Measurements from ENCODE around the gene DRAXIN. TPM values are rescaled to one million over a fixed set of nuclear protein-coding genes. Genes with fewer than 3 reads are reported as not detected.

Gene DRAXIN
- total RNA-seq, 4 donors from 2014 or later = under 0.01 to 0.06 TPM; not detected in 2

- no peaks in the 10 kb centered on the region for H3K36me3 ChIP-seq
- H3K27me3 ChIP-seq = peaks cover 5 to 81% (median 30%) of the 10 kb centered on the region in 4 donors
- H3K4me1 ChIP-seq = peaks cover 8 to 33% (median 31%) of the 10 kb centered on the region in 4 donors
- no peaks in the 10 kb centered on the region for H3K9me3 ChIP-seq
- DNase-seq (ENCODE audit: extremely low spot score) = no peak
- H3K4me3 ChIP-seq = no peak overlapping the region
- TF ChIP-seq POLR2A (IDR thresholded peaks at IDR 0.05; ENCODE audit: low read depth) (no peak), EP300 (IDR thresholded peaks at IDR 0.05) (no peak), POLR2AphosphoS5 (IDR thresholded peaks at IDR 0.05) (no peak), CTCF (IDR thresholded peaks at IDR 0.05) (no peak)
- no peak overlapping the region for H3K27ac ChIP-seq (replicated peaks in 1 of 4)
- 95% methylated on average over 4 of the region's 4 CpGs for WGBS
- intact Hi-C loops (cut with DNase I) = no loop called here
Observed at GRCh38 chr1:11688506-11688905, 3.0 kb upstream of the DRAXIN start.

- H3K27me3 ChIP-seq = peaks cover 5 to 88% (median 30%) of the 10 kb centered on the region in 4 donors
Observed at GRCh38 chr1:11690397-11691301, 861 bp upstream of the DRAXIN start.

GRCh38 chr1:11691928-11692711 is 610 bp downstream of the DRAXIN start:
- H3K27me3 ChIP-seq = peaks cover 5 to 96% (median 30%) of the 10 kb centered on the region in 4 donors
- intact Hi-C loops (cut with DNase I) = no loop called here
- H3K4me1 ChIP-seq = peaks cover 8 to 34% (median 31%) of the 10 kb centered on the region in 4 donors
- no peaks in the 10 kb centered on the region for H3K36me3 ChIP-seq
- WGBS = 6% methylated on average over 51 of the region's 64 CpGs
- H3K9me3 ChIP-seq = no peaks in the 10 kb centered on the region
- no peak overlapping the region for H3K27ac ChIP-seq (replicated peaks in 1 of 4)
- TF ChIP-seq POLR2A (IDR thresholded peaks at IDR 0.05; ENCODE audit: low read depth) (no peak), POLR2AphosphoS5 (IDR thresholded peaks at IDR 0.05) (no peak), CTCF (IDR thresholded peaks at IDR 0.05) (no peak), EP300 (IDR thresholded peaks at IDR 0.05) (no peak)
- peak overlapping the region; percentile 31 to 47 (median 40) for H3K4me3 ChIP-seq
- no peak for DNase-seq (ENCODE audit: extremely low spot score)

More at GRCh38 chr1:11690397-11691301, 861 bp upstream of the DRAXIN start:
- DNase-seq (ENCODE audit: extremely low spot score) = no peak
- H3K9me3 ChIP-seq = no peaks in the 10 kb centered on the region
- no peaks in the 10 kb centered on the region for H3K36me3 ChIP-seq
- no peak overlapping the region for H3K27ac ChIP-seq (replicated peaks in 1 of 4)
- intact Hi-C loops (cut with DNase I) = no loop called here
- 13% methylated on average over 14 of the region's 64 CpGs for WGBS
- peak overlapping the region; percentile 31 to 47 (median 40) for H3K4me3 ChIP-seq
- peaks cover 8 to 34% (median 31%) of the 10 kb centered on the region in 4 donors for H3K4me1 ChIP-seq
- TF ChIP-seq POLR2A (IDR thresholded peaks at IDR 0.05; ENCODE audit: low read depth) = no peak
- no peak for TF ChIP-seq POLR2AphosphoS5 (IDR thresholded peaks at IDR 0.05)
- no peak for TF ChIP-seq EP300 (IDR thresholded peaks at IDR 0.05)
- TF ChIP-seq CTCF (IDR thresholded peaks at IDR 0.05) = no peak

GRCh38 chr1:11693024-11693590 is 1.6 kb downstream of the DRAXIN start:
- Histone ChIP-seq H3K9me3 (no peaks in the 10 kb centered on the region), H3K27me3 (peaks cover 5 to 96% (median 30%) of the 10 kb centered on the region in 4 donors), H3K36me3 (no peaks in the 10 kb centered on the region), H3K4me1 (peaks cover 8 to 34% (median 31%) of the 10 kb centered on the region in 4 donors), H3K4me3 (no peak overlapping the region), H3K27ac (replicated peaks in 1 of 4) (no peak overlapping the region)
- TF ChIP-seq POLR2AphosphoS5 (IDR thresholded peaks at IDR 0.05) = no peak
- no peak for TF ChIP-seq EP300 (IDR thresholded peaks at IDR 0.05)
- no peak for TF ChIP-seq POLR2A (IDR thresholded peaks at IDR 0.05; ENCODE audit: low read depth)
- no peak for TF ChIP-seq CTCF (IDR thresholded peaks at IDR 0.05)
- 26% methylated on average over 6 of the region's 6 CpGs for WGBS
- intact Hi-C loops (cut with DNase I) = no loop called here
- no peak for DNase-seq (ENCODE audit: extremely low spot score)
